Fibroblast of pulmonary artery (primary cell): Measurements from ENCODE around the gene DDX27.
"Not testable (repeated sequence)": the region's sequence is repeated elsewhere in the genome, so short reads cannot be mapped to it uniquely, and the experiment has no call there.

ENCODE experiments used
- DNase-seq: peaks from one replicate; pipeline ENCODE4 v3.0.0-alpha.2; 2010; ENCODE audit warnings: low read depth
- H3K4me3 ChIP-seq: replicated peaks from 2 replicates; pipeline ENCODE4 v1.5.1; 2011; ENCODE audit warnings: low read depth, mild to moderate bottlenecking, control low read depth, low read length, moderate library complexity
- TF ChIP-seq, protein P1 (sequence below): IDR thresholded peaks from 2 replicates; pipeline ENCODE4 v1.5.1; 2011; ENCODE audit warnings: mild to moderate bottlenecking, control low read depth, low read length, inconsistent platforms; ENCODE audit errors: missing control alignments

Gene DDX27

GRCh38 chr20:49186535-49187329, 32.5 kb upstream of the DDX27 start:
- peak; percentile 62 for DNase-seq
- TF ChIP-seq, protein P1, sequence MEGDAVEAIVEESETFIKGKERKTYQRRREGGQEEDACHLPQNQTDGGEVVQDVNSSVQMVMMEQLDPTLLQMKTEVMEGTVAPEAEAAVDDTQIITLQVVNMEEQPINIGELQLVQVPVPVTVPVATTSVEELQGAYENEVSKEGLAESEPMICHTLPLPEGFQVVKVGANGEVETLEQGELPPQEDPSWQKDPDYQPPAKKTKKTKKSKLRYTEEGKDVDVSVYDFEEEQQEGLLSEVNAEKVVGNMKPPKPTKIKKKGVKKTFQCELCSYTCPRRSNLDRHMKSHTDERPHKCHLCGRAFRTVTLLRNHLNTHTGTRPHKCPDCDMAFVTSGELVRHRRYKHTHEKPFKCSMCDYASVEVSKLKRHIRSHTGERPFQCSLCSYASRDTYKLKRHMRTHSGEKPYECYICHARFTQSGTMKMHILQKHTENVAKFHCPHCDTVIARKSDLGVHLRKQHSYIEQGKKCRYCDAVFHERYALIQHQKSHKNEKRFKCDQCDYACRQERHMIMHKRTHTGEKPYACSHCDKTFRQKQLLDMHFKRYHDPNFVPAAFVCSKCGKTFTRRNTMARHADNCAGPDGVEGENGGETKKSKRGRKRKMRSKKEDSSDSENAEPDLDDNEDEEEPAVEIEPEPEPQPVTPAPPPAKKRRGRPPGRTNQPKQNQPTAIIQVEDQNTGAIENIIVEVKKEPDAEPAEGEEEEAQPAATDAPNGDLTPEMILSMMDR = no peak

GRCh38 chr20:49187330-49187850, 31.8 kb upstream of the DDX27 start:
- DNase-seq = no peak
- TF ChIP-seq, protein P1 = no peak

More at GRCh38 chr20:49186535-49187329, 32.5 kb upstream of the DDX27 start:
- peak overlapping the region; percentile 89 for H3K4me3 ChIP-seq

GRCh38 chr20:49187851-49188641, 31.2 kb upstream of the DDX27 start, which contains the start of gene STAU1:
Gene STAU1, minus strand, starts transcription at chr20:49188334. Its CDS starts 22,133 bp downstream, at chr20:49166201.
- DNase-seq = peak; percentile 97
- H3K4me3 ChIP-seq = peak within 1 kb of the TSS; percentile 89
- TF ChIP-seq, protein P1 = no peak

More at GRCh38 chr20:49187330-49187850, 31.8 kb upstream of the DDX27 start:
- H3K4me3 ChIP-seq = peak overlapping the region; percentile 89

- H3K4me3 ChIP-seq, DNase-seq: not testable (repeated sequence)
Observed at GRCh38 chr20:49192944-49193518, 26.2 kb upstream of the DDX27 start.

DNA sequence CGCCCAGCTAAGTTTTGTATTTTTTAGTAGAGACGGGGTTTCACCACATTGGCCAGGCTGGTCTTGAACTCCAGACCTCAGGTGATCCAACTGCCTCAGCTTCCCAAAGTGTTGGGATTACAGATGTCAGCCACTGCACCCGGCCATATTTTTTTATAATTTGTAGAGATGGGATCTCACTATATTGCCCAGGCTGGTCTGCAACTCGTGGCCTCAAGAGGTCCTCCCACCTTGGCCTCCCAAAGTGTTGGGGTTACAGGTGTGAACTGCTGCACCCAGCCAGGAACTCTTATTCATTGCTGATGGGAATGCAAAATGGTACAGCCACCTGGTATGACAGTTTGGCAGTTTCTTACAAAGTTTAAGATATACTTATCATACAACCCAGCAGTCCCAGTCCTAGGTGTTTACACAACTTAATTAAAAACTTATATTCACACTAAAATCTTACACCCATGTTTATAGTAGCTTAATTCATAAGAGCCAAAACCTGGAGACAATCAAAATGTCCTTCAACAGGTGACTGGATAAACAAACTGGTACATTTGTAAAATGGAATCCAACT, 19.4 kb upstream of the DDX27 start:
- no peak for DNase-seq
- no peak overlapping the region for H3K4me3 ChIP-seq
- TF ChIP-seq, protein P1 = no peak

DNA sequence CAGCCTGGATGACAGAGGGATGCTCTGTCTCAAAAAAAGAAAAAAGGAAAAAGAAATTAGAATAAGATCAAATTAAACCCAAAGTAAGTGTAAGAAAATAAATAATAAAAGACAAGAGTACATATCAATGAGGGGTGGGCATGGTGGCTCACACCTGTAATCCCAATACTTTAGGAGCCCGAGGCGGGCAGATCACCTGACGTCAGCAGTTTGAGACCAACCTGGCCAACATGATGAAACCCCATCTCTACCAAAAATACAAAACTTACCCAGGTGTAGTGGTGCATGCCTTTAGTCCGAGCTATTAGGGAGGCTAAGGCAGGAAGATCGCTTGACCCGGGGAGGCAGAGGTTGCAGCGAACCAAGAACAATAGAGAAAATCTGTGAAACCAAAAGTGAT, 16.2 kb upstream of the DDX27 start:
- TF ChIP-seq, protein P1 = no peak
- H3K4me3 ChIP-seq = no peak overlapping the region
- DNase-seq = no peak
